ENCODE measurements around the gene LNP1.

DNA sequence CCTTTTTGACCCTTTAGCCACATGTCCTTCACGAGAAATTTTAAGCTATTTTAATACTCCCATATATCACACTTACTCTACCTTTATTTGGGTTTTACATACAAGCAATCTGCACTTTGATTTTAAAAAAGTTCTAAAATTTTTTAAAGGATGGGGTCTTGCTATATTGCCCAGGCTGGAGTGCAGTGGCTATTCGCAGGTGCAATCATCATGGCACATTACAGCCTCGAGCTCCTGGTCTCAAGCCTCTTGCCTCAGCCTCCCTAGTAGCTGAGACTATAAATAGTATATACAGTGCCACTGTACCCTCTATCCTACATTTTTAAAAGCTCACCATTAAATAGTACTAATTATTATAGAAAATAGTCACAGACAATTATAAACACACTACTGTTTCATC, 36.9 kb upstream of the LNP1 start:
- TF ChIP-seq, protein P1, sequence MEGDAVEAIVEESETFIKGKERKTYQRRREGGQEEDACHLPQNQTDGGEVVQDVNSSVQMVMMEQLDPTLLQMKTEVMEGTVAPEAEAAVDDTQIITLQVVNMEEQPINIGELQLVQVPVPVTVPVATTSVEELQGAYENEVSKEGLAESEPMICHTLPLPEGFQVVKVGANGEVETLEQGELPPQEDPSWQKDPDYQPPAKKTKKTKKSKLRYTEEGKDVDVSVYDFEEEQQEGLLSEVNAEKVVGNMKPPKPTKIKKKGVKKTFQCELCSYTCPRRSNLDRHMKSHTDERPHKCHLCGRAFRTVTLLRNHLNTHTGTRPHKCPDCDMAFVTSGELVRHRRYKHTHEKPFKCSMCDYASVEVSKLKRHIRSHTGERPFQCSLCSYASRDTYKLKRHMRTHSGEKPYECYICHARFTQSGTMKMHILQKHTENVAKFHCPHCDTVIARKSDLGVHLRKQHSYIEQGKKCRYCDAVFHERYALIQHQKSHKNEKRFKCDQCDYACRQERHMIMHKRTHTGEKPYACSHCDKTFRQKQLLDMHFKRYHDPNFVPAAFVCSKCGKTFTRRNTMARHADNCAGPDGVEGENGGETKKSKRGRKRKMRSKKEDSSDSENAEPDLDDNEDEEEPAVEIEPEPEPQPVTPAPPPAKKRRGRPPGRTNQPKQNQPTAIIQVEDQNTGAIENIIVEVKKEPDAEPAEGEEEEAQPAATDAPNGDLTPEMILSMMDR (IDR thresholded peaks at IDR 0.05) = no peak
- no peak for TF ChIP-seq EZH2 (IDR thresholded peaks at IDR 0.05)
- TF ChIP-seq EZH2phosphoT487 (IDR thresholded peaks at IDR 0.05) = no peak

All from neural progenitor cell (in vitro differentiated cells).